Subcutaneous abdominal adipose tissue (tissue), 5 donors: ENCODE data around the gene PSEN2.
A peak's percentile ranks its signal among the peaks of the same experiment; 100 is the strongest.

Experiments
- H3K27ac ChIP-seq: one replicate; pipeline ENCODE4 v1.7.0; 2013; ENCODE audit warnings: low read depth, mild to moderate bottlenecking, inconsistent platforms, low read length, moderate library complexity
- H3K27me3 ChIP-seq, 5 donors: one replicate each; pipeline ENCODE4 v1.7.0; 2013; ENCODE audit warnings: low read length in 5 of 5, inconsistent platforms in 1 of 5; ENCODE audit not compliant: control insufficient read depth in 5 of 5, insufficient read depth in 4 of 5
- H3K36me3 ChIP-seq, 5 donors: one replicate each; pipeline ENCODE4 v1.7.0; 2013; ENCODE audit warnings: low read length in 5 of 5; ENCODE audit not compliant: control insufficient read depth in 5 of 5, insufficient read depth in 5 of 5
- H3K4me1 ChIP-seq, 5 donors: one replicate each; pipeline ENCODE4 v1.7.0; 2013; ENCODE audit warnings: low read length in 5 of 5, mild to moderate bottlenecking in 3 of 5, moderate library complexity in 1 of 5; ENCODE audit not compliant: control insufficient read depth in 5 of 5, insufficient read depth in 5 of 5
- H3K4me3 ChIP-seq, 5 donors: one replicate each; pipeline ENCODE4 v1.7.0; 2013; ENCODE audit warnings: low read length in 5 of 5, low read depth in 1 of 5
- H3K9ac ChIP-seq, 5 donors: one replicate each; pipeline ENCODE4 v1.7.0; 2013; ENCODE audit warnings: low read length in 5 of 5, mild to moderate bottlenecking in 4 of 5, moderate library complexity in 3 of 5
- H3K9me3 ChIP-seq, 5 donors: one replicate each; pipeline ENCODE4 v1.7.0; 2013; ENCODE audit warnings: low read length in 5 of 5; ENCODE audit not compliant: control insufficient read depth in 5 of 5
- donor health status: healthy.
- donor health status: healthy.
- donor health status: healthy.
- donor health status: healthy.
- donor health status: healthy.

The PSEN2 gene

DNA sequence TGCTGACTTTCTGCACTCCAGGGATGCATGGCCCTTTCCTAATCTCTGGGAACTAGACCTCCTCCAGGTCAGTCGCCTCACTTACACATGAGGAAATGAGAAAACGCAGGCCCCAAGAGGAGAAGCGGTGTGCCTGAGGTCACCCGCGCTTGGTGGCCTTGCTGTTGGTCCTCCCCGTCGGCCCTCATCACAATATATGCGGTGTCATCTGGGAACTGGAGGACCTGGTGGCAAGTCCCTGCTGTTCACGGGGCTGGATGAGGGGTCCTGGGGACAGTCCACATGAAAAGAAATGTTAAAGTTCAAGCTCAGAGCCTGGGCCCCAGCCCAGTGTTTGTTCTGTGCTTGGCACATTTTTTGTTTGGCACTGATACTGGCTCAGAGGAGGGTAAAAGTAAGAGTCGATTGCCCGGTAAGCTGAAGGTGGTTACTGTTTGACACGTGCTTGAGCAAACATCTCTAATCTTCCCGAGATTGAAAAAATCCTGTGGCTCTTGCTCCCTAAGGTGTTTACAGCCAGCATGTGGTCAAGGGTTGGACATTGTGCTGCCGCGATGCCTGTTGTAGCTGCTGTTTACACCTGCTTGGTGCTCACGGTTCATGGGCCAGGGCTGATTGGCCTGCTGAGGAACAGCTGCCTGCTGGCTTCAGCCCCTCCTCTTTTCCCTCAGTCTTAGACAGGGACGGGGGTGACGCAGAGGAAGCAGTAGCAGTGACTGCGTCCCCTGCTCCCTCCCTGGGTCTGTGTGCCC is 74.9 kb downstream of the PSEN2 start:
- H3K4me1 ChIP-seq: peaks cover 17 to 70% (median 64%) of the 10 kb centered on the region in 5 donors
- no peaks in the 10 kb centered on the region for H3K27me3 ChIP-seq
- peaks cover 0 to 6% (median 4%) of the 10 kb centered on the region in 5 donors for H3K9me3 ChIP-seq
- peaks cover 0 to 4% (median 0%) of the 10 kb centered on the region in 5 donors for H3K36me3 ChIP-seq
- peak overlapping the region in 2 of 5 donors; percentile 10 to 45 for H3K4me3 ChIP-seq
- peak overlapping the region; percentile 77 for H3K27ac ChIP-seq
- H3K9ac ChIP-seq: peak overlapping the region in 2 of 5 donors; percentile 38 to 53
